Measurements from ENCODE around the gene LYPD4.

The LYPD4 gene

DNA sequence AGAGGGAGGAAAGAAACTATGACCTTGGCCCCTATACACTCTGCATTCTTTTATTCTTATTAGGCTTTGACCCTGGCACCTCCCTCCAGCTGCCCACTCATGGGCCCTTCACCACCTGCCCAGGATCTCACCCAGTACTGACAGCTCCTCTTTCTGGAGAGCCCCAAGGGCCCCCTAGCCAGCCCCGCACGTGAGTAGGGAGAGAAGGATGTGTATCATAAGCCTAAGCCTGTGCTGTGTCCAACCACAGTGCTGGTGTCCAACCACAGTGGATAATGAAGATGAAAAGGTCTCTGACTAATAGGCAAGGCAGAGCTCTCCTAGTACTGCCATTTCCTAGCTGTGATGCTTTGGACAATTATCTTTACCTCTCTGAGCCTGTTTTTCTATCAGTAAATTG is 4.6 kb upstream of the LYPD4 start:
- DNase-seq = no peak

DNA sequence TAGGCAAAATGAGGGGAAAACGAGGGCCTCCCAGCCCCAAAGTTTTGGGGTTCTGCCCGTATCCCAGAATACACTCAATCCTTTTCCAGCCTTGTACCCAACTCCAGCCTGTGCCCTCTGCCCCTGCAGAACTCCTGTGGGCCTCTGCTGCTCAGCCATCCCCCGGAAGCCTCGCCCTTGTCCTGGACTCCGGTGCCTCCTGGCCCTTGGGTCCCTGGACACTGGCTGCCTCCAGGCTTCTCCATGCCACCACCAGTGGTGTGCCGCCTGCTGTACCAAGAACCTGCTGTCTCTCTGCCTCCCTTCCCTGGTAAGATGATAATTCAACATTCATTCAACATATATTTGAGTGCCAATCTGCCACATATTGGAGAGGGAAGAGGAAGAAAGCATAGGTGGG is 4.2 kb upstream of the LYPD4 start:
- DNase-seq = no peak

DNA sequence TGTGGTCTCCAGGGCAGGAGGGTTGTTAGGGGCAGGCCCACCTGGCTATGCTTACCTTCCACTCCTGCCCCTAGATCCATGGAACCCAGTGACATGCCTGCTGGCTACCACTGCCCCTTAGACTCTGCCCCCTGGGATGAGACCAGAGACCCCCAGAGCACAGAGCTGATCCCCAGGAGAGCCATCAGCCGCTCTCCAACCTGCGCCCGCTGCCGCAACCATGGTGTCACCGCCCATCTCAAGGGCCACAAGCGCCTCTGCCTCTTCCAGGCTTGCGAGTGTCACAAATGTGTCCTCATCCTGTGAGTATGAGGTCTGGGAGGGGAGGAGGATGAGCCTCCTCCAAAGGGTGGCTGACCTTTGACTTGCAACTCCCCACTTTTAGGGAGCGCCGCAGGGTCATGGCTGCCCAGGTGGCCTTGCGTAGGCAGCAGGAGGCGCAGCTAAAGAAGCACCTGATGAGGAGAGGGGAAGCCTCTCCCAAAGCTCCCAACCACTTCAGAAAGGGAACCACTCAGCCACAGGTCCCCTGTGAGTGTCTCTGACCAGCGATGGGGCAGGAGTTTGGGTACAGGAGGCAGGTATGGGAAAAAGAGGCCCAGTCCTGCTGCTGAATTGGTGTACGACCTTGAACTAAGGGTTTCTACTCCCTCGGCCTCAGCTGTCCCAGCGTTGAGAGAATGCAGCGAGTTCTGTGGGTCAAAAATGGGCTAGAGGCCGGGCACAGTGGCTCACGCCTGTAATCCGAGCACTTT is 3.0 kb upstream of the LYPD4 start:
- no peak for DNase-seq

DNA sequence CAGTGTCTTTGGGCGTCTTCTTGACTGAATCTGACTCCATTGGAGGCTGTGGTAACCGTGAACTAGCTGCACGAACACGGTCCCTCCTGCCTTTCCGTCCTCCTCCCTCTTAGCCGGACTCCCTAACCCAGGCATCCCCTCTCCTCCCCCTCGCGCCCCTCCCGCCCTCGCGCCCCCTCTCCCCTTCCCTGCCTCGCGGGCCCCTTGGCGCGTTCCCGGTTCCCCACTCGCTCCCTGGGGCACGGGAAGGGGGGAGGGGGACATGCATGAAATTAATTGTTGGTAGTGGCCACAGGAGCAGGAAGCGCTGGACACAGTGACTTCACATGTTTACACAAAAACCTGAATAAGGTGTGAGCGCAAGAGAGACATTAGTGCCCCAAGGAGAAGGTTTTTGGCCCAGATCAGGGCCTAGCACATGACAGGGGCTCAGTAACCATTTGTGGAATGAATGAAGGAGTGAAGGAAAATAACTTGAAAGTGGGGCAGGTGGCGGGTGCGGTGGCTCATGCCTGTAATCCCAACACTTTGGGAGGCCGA is 638 bp upstream of the LYPD4 start:
- no peak for DNase-seq

DNA sequence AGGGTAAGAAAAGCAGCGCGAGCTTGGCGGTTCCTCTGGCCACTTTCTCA is 343 bp upstream of the LYPD4 start, which contains the start of gene DMRTC2:
TSS of gene DMRTC2 (plus strand) at position 42 of the 50 bp plus-strand sequence. CDS start 2,387 bp downstream, outside the sequence.
- no peak for DNase-seq

DNA sequence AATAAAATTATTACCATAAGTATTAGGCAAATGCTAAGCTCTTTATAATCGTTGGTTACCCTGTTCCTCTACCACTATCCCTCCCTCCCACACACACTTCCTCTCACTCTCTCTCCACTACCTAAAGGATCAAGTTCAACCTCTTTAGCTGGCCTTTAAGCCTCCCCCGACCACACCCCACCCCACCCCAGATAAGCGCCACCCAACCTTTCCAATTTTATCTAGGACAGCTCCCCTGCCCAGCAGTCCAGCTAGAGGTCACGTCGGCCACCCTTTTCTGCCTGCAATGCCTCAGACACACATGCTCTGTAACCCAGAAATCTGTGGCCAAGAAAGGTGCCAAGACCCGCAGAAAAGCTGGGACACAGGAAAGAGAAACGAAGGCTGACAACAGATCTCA is 1.1 kb downstream of the LYPD4 start:
- no peak for DNase-seq

DNA sequence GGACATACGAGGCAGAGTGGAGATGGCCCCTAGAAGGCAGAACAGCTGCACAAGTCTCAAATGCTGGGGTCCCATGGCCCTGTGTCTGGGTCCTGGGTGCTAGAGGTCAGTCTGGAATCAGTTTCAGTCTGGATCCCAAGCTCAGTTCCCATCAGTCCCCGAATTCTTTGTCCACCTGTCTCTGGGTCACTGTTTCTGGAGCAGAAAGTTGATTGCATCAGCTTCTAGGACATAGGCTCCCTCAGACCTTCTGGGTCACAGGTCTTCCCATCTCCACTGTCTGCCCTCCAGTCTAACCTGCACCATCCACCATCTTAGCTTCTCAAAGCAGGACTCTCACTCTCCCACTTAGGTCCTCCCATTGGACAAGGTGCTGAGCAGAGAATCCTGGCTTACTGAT is 5.3 kb downstream of the LYPD4 start:
- DNase-seq = no peak

DNA sequence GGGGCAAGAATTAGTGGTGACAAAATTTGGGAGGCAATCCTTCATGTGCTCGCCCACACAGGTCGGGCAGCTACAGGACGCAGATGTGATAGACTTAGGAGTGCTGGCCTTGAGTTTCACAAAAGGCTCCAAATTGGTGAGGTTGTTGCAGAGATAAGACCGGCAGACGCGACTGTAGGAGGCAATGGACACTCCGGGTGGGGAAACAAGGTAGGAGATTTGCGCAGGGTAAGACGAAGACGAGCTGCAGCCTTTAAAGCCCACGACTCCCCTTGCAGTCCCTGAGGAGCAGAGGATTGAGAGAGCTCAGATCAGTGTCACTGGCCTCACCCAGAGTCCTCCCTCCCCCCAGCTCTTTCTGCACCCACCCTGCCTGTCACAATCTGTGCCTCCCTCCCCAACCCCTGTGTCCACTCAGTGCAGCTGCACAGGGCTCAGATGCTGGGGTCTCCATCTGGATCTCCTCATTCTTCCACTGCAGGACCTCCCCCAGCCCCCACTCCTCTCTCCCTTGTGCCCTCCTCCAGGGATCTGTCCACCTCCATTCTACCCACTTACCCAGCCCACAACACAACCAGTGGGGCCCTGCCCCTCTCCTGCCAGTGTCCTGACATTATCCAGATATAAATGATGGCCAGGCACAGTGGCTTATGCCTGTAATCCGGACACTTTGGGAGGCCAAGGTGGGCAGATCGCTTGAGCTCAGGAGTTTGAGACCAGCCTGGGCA is 6.3 kb downstream of the LYPD4 start:
- no peak for DNase-seq

DNA sequence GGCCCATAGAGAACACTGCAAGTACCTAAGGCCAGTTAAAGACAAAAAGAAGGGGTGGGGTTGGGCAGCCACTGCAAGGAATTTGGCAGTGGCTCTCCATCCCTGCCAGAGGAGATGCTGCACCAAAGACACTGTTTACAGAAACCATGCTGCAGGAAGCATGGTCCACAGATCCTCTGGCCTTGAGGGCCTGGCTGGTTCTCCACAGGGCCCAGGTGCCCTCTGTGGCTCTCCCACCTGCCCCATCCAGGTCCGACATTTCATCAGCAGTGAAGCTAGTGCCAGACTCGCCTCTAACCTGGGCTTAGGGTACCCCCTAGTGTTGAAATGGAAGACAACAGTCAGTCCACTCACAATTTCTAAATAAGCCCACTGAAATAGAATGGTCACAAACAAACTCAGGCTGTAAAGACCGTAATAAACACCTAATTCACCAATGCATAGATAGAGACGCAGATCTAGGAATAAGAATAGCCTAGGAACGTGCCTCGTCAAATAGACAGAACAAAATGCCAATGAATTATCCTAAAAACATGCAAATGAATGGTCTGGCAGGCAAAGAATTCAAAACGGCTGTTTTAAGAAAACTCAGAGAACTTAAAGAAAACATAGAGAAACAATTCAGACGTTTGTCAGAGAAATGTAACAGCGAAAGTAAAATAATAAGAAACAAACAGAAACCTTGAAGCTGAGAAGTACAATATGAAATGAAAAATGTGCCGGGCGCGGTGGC is 23.3 kb downstream of the LYPD4 start:
- peak; percentile 19 for DNase-seq

DNA sequence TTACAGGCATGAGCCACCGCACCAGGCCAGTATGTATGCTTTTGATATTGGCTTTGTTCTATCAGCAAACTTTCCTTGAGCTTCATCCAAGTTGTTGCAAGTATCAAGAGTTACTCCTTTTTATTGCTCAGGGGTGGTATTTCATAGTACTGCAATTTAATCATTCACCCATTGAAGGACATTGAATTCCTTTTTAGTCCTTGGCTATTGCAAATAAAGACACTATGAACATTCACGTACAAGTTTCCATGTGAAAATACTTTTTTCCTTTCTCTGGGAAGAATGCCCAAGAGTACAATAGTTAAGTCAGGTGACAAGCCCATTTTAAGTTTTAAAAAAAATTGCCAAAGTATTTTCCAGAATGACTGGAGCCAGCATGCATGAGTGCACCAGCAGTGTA is 27.7 kb downstream of the LYPD4 start:
- no peak for DNase-seq

DNA sequence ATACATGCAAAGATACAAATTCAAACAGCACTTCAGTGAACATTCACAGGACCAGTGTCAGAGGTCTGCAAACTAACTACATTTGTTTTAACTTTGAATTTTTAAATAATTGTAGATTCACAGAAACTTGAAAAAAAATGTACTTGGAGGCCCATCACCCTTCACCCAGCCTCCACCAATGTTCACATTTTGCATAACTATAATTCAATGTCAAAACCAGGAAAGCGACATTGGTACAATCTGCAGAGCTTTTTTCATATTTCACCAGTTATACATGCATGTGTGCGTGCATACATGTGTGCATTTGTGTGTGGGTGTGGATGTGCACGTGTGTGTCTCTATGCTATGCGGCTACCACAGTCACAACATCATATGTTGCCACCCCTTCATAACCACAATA is 29.2 kb downstream of the LYPD4 start:
- no peak for DNase-seq

DNA sequence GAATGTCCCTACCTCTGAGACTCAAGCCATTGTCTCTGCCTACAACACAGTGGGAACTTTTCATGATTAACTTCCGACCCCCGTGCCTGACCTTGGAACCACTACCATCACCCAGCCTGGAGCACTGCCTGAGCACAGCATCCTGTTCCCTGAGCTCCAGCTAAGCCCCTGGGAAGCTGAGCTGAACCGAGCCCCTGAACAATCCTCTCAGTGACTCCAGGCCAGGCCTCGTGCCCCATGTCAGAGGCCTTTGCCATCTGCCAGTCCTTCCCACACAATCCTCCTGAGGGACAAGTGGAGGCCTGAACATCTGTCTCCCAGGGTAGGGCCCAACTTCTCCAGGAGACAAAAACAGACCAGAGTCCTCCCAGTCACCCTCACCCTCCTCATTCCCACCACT is 30.6 kb downstream of the LYPD4 start:
- DNase-seq = no peak

DNA sequence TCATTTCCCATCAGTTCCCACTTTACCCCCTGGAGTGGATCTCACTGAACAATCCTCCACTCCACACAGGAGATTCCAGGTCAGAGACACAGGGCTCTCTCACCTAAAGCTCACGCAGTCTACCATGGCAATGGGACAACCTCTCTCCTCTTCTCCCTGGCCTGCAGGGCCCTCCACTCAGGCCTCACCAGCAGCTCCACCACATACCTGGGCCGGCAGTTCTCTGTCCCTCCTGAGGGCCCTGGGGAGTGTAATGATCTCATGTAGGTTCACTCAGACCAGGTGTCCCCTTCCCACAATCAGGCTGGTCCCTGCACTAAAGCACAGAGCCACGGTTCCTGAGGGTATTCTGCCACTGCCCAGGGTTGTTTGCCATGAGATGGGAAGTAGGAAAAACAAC is 32.5 kb downstream of the LYPD4 start:
- DNase-seq = no peak

DNA sequence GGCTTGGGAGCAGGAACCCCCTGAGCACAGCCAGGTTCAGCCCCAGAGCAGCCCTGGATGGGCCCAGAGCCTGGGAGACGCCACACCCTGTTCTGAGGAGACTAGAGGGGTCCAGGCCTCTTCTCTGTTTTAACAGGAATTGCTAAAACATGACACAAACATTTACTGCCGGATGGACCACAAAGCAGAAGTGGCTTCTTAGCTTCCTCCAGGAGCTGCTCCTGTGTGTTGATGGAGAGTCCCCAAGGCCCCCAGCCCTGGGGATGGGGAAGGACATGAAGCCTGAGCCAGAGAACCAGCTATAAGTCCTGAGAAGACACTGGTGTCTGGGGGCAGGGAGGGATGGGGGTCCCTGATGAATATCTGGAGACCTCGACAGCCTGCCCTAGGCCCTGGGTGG is 33.4 kb downstream of the LYPD4 start:
- DNase-seq = no peak

DNA sequence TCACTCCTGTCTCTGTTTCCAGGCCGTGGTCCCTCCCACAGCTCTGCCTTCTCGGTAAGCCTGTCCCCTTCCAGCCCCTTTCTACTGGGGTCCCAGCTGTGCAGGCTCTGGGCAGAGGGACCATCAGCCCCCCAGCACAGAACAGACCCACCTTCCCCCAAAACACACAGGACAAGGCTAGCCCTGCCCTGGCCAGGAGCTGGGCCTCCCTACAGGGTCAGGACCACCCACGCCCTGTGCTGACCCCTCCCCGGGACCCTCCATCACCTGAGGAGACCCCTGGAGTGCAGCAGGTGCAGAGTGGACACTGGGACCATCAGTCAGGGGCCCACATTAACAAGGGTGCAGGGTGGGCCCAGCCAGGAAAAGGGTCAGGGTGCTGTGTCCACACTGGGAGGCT is 34.2 kb downstream of the LYPD4 start:
- no peak for DNase-seq

DNA sequence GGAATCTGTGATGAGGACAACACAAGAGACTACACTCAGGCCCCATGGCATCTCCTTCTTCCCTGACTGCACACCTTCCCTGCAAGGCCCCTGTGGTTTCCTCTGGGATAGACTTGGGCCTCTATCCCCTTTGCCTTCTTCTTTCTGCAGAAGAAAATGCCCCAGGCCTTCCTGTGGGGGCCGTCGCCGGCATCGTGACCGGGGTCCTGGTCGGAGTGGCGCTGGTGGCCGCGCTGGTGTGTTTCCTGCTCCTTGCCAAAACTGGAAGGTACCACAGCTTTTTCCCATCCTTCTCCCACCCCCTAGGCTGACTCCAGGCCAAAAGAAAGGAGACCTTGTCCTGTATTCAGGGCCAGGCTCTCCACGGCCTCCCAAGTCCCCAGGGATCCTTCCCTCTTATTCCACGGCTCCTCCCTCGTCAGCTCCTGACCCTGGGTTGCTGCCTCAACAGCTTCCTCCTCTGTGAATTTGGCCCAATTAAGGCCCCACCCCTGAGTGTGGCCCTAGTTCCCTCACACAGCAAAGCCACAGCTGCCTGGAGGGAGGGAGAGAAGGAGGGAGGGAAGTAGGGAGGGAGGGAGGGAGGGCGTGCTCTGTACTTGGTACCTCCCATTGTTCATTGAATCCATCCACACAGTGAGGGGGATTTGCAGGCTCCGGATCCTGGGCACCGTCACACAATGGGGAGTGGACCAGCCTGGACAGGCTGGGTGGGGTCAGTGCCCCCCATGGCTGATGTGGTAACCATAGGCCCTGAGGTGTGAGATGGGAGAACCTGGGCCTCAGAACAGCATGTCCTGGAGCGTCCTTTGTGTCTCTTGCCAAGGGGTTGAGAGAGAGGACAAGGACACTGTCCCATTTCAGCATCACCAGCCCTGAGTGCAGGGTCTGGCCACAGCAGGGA is 35.6 kb downstream of the LYPD4 start:
- DNase-seq = no peak

DNA sequence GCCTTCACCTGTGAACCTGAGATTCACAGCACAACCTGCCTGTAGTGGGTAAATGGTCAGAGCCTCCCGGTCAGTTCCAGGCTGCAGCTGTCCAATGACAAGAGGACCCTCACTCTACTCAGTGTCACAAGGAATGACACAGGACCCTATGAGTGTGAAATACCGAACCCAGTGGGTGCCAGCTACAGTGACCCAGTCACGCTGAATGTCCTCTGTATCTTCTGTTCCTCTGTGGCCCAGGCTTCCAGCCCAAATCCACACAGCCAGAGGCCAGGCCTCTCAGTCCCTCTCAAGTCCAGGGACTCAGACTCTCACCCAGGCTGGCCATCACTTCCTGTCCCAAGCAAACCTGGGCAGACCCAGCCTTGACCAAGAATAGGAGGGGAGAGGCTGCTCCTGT is 37.3 kb downstream of the LYPD4 start:
- no peak for DNase-seq

DNA sequence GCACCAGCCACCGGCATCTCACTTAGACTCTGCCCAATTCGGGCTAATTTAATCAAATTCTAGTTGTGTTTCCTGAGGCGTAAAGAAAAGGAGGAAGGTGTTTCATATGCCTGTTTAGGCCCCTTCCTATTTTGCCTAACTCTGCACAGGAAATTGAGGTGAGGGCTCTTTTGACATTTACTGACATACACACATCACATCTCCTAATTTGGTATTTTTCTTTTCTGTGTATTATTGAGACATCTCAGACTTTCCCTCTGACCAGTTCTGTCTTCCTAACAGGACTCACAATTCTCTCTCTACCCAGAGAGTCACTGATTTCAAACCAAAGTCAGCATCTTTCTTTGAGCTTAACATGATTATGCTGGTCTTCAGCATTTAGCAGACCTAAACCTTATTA is 40.1 kb downstream of the LYPD4 start:
- no peak for DNase-seq

DNA sequence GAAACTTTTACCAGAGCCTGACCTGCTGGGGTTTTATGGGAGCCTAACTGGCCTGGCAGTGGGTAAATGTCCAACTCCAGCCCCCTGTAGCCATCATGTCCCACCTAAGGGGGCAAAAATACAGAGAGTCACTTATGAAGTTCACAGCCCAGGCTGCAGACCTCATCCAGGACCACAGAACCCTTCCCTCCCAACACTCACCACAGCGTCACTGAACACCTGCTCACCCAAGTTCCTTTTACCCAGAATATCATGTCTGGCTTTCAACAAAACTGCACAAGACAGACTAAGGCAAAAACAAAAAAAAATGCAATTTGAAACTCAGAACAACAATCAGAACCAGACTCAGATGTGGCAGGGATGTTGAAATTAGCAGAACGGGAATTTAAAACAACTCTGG is 41.7 kb downstream of the LYPD4 start:
- no peak for DNase-seq

DNA sequence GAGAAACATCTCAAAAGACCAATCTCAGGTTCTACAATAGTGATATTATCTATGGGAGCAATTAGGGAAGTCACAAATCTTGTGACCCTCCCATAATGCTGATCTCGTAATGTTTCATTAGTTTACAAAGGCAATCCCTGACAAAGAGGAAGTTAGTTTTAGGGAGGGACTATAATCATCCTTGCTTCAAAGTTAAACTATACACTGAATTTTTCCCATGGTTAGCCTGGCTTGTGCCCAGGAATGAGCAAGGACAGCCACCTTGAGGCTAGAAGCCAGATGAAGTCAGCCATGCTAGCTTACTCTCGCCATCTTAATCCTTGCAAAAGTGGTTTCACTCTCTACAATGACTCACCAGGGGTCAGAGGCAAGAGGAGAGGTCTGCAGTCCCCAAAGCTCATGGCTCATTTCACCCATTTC is 42.7 kb downstream of the LYPD4 start:
- DNase-seq = no peak

DNA sequence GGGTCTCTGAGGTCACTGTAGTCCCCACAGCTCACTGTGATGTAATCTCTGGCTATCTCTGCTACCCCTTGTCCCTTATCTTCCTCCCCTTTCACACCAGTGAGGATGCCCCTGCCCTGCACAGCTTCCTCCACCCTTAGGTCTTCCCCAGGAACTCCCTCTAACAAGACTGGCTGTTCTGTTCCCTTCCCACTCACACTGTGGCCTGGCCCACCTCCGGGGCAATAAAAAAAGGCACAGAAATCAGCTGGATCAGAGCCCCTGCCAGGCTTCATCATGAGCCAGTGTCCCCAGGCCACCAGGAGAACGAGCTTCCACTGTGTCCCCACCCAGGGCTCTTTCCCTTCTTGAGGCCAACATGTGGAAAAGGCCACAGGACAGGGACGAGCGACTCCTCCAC is 43.5 kb downstream of the LYPD4 start:
- no peak for DNase-seq

DNA sequence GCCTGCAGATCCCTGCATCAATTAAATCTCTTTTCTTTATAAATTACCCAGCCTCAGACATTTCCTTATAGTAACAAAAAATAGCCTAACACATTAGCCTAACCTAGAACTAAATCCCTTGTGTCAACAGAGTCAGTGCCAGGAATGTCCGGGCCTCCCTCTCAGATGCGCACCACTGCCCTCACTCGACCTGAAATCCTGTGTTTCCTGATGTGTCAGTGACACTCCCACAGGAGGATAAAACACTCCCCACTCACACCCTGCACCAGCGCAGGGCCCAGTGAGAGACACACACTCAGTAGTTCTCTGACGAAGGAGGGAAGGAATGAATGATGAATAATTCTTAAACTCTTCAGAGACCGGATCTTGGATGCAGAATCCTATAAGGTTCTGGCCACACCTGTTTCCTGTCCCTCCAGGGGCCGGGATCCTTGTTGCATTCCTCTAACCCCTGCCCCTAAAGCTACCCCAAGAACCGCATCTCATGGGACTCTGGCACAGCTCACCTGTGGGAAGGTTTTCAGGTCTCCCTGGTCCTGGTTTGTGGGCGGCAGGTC is 45.0 kb downstream of the LYPD4 start:
- no peak for DNase-seq

DNA sequence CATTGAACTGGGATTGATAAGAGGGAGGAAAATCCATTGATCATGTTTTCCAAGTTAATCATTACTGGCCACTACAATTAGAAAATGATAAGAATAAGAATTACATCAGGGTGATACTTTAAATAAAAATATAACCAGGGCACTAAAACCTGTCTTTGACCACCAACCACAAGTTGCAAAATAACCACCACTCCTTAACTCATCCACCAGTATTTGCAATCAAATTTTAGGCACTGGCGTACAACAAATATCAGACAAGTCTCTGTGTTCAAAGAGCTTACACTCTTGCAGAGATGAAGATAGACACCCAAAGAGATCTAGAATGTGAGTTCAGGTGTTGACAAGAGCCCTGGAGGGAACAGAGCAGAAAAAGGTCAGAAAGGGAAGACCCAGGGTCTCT is 47.6 kb downstream of the LYPD4 start:
- DNase-seq = no peak
